ENCODE results near the gene E2F4.

The E2F4 gene

GRCh38 chr16:67191995-67192681 lies at the start of gene E2F4:
TSS of gene E2F4 (plus strand) at chr16:67192155. CDS start at chr16:67192228, 73 bp downstream.
- Histone ChIP-seq H3K4me3 (ENCODE audit: insufficient read length, low read depth) (peak within 1 kb of the TSS; percentile 100), H3K9me3 (ENCODE audit: insufficient read depth, low read length) (no peaks in the 10 kb centered on the region), H3K9ac (ENCODE audit: insufficient read length, low read depth) (peak within 1 kb of the TSS; percentile 100), H3K36me3 (ENCODE audit: insufficient read depth, insufficient read length, low read length) (peaks cover 47% of the 10 kb centered on the region), H3K4me1 (ENCODE audit: insufficient read depth, insufficient read length) (peaks cover 16% of the 10 kb centered on the region), H3K27me3 (ENCODE audit: insufficient read depth, insufficient read length) (no peaks in the 10 kb centered on the region)
- DNase-seq (ENCODE audit: low read depth, low spot score) = peak; percentile 80
- TF ChIP-seq SUZ12 (IDR thresholded peaks at IDR 0.05; ENCODE audit: extremely low read depth, insufficient read depth, insufficient read length) = peak; percentile 82
- no peak for TF ChIP-seq ZNF274 (IDR thresholded peaks at IDR 0.05; ENCODE audit: low read depth, low read length)

GRCh38 chr16:67142342-67142741 lies 49.6 kb upstream of the E2F4 start:
- no peaks in the 10 kb centered on the region for H3K9me3 ChIP-seq (ENCODE audit: insufficient read depth, low read length)
- no peaks in the 10 kb centered on the region for H3K4me1 ChIP-seq (ENCODE audit: insufficient read depth, insufficient read length)
- no peak for TF ChIP-seq ZNF274 (IDR thresholded peaks at IDR 0.05; ENCODE audit: low read depth, low read length)
- no peak for TF ChIP-seq SUZ12 (IDR thresholded peaks at IDR 0.05; ENCODE audit: extremely low read depth, insufficient read depth, insufficient read length)
- TF ChIP-seq YY1 (IDR thresholded peaks at IDR 0.05; ENCODE audit: insufficient read depth, insufficient read length) = no peak
- H3K4me3 ChIP-seq (ENCODE audit: insufficient read length, low read depth) = no peak overlapping the region
- no peak for DNase-seq (ENCODE audit: low read depth, low spot score)
- no peaks in the 10 kb centered on the region for H3K27me3 ChIP-seq (ENCODE audit: insufficient read depth, insufficient read length)
- no peak overlapping the region for H3K9ac ChIP-seq (ENCODE audit: insufficient read length, low read depth)
- H3K36me3 ChIP-seq (ENCODE audit: insufficient read depth, insufficient read length, low read length) = peaks cover 94% of the 10 kb centered on the region

GRCh38 chr16:67144943-67145342 lies 47.0 kb upstream of the E2F4 start:
- TF ChIP-seq YY1 (IDR thresholded peaks at IDR 0.05; ENCODE audit: insufficient read depth, insufficient read length) = no peak
- no peak for TF ChIP-seq SUZ12 (IDR thresholded peaks at IDR 0.05; ENCODE audit: extremely low read depth, insufficient read depth, insufficient read length)
- TF ChIP-seq ZNF274 (IDR thresholded peaks at IDR 0.05; ENCODE audit: low read depth, low read length) = no peak
- no peaks in the 10 kb centered on the region for H3K27me3 ChIP-seq (ENCODE audit: insufficient read depth, insufficient read length)
- H3K9me3 ChIP-seq (ENCODE audit: insufficient read depth, low read length) = no peaks in the 10 kb centered on the region; the same call in 1 of the 2 replicates
- H3K4me3 ChIP-seq (ENCODE audit: insufficient read length, low read depth) = no peak overlapping the region
- DNase-seq (ENCODE audit: low read depth, low spot score) = no peak
- peaks cover 2% of the 10 kb centered on the region for H3K4me1 ChIP-seq (ENCODE audit: insufficient read depth, insufficient read length)
- H3K9ac ChIP-seq (ENCODE audit: insufficient read length, low read depth) = no peak overlapping the region
- H3K36me3 ChIP-seq (ENCODE audit: insufficient read depth, insufficient read length, low read length) = peaks cover 98% of the 10 kb centered on the region

- Histone ChIP-seq H3K4me3 (ENCODE audit: insufficient read length, low read depth) (no peak overlapping the region), H3K4me1 (ENCODE audit: insufficient read depth, insufficient read length) (peaks cover 2% of the 10 kb centered on the region), H3K9ac (ENCODE audit: insufficient read length, low read depth) (no peak overlapping the region), H3K27me3 (ENCODE audit: insufficient read depth, insufficient read length) (no peaks in the 10 kb centered on the region), H3K9me3 (ENCODE audit: insufficient read depth, low read length) (no peaks in the 10 kb centered on the region; the same call in 1 of the 2 replicates), H3K36me3 (ENCODE audit: insufficient read depth, insufficient read length, low read length) (peaks cover 91% of the 10 kb centered on the region)
- no peak for DNase-seq (ENCODE audit: low read depth, low spot score)
- no peak for TF ChIP-seq ZNF274 (IDR thresholded peaks at IDR 0.05; ENCODE audit: low read depth, low read length)
- no peak for TF ChIP-seq SUZ12 (IDR thresholded peaks at IDR 0.05; ENCODE audit: extremely low read depth, insufficient read depth, insufficient read length)
- TF ChIP-seq YY1 (IDR thresholded peaks at IDR 0.05; ENCODE audit: insufficient read depth, insufficient read length) = no peak
Observed at GRCh38 chr16:67145746-67146145, 46.2 kb upstream of the E2F4 start.

GRCh38 chr16:67146523-67147357 lies 45.2 kb upstream of the E2F4 start:
- Histone ChIP-seq H3K36me3 (ENCODE audit: insufficient read depth, insufficient read length, low read length) (peaks cover 81% of the 10 kb centered on the region), H3K9me3 (ENCODE audit: insufficient read depth, low read length) (no peaks in the 10 kb centered on the region; the same call in 1 of the 2 replicates), H3K4me1 (ENCODE audit: insufficient read depth, insufficient read length) (peaks cover 9% of the 10 kb centered on the region), H3K9ac (ENCODE audit: insufficient read length, low read depth) (no peak overlapping the region), H3K27me3 (ENCODE audit: insufficient read depth, insufficient read length) (peaks cover 2% of the 10 kb centered on the region), H3K4me3 (ENCODE audit: insufficient read length, low read depth) (no peak overlapping the region)
- DNase-seq (ENCODE audit: low read depth, low spot score) = no peak
- TF ChIP-seq YY1 (IDR thresholded peaks at IDR 0.05; ENCODE audit: insufficient read depth, insufficient read length) (no peak), SUZ12 (IDR thresholded peaks at IDR 0.05; ENCODE audit: extremely low read depth, insufficient read depth, insufficient read length) (no peak), ZNF274 (IDR thresholded peaks at IDR 0.05; ENCODE audit: low read depth, low read length) (no peak)

GRCh38 chr16:67147437-67148140 lies 44.4 kb upstream of the E2F4 start:
- H3K4me1 ChIP-seq (ENCODE audit: insufficient read depth, insufficient read length) = peaks cover 12% of the 10 kb centered on the region
- peaks cover 6% of the 10 kb centered on the region for H3K27me3 ChIP-seq (ENCODE audit: insufficient read depth, insufficient read length)
- no peaks in the 10 kb centered on the region; the same call in 1 of the 2 replicates for H3K9me3 ChIP-seq (ENCODE audit: insufficient read depth, low read length)
- H3K36me3 ChIP-seq (ENCODE audit: insufficient read depth, insufficient read length, low read length) = peaks cover 73% of the 10 kb centered on the region
- H3K4me3 ChIP-seq (ENCODE audit: insufficient read length, low read depth) = no peak overlapping the region
- H3K9ac ChIP-seq (ENCODE audit: insufficient read length, low read depth) = no peak overlapping the region
- no peak for DNase-seq (ENCODE audit: low read depth, low spot score)
- TF ChIP-seq SUZ12 (IDR thresholded peaks at IDR 0.05; ENCODE audit: extremely low read depth, insufficient read depth, insufficient read length) = no peak
- no peak for TF ChIP-seq ZNF274 (IDR thresholded peaks at IDR 0.05; ENCODE audit: low read depth, low read length)
- no peak for TF ChIP-seq YY1 (IDR thresholded peaks at IDR 0.05; ENCODE audit: insufficient read depth, insufficient read length)

Data from NT2/D1 (cell line).